NB4 (cell line): Measurements from ENCODE around the gene SGPP2.
"Not testable (repeated sequence)": the region's sequence is repeated elsewhere in the genome, so short reads cannot be mapped to it uniquely, and the experiment has no call there.

ENCODE experiments used
- DNase-seq: peaks from one replicate; pipeline ENCODE4 v3.0.0; 2010; ENCODE audit warnings: low read depth
- H3K4me3 ChIP-seq: one replicate; pipeline ENCODE4 v1.5.1; 2011; ENCODE audit warnings: mild to moderate bottlenecking, low read depth, low read length, moderate library complexity
- CTCF ChIP-seq: IDR thresholded peaks from one replicate; pipeline ENCODE4 v1.5.1; 2012; ENCODE audit warnings: low read depth, low read length
- MAX ChIP-seq: IDR thresholded peaks from 2 replicates; pipeline ENCODE4 v1.6.1; 2011; ENCODE audit warnings: low read depth, low read length
- MYC ChIP-seq: IDR thresholded peaks from 2 replicates; pipeline ENCODE4 v1.6.1; 2011; ENCODE audit warnings: low read depth, low read length
- POLR2A ChIP-seq: IDR thresholded peaks from 2 replicates; pipeline ENCODE4 v1.6.1; 2011; ENCODE audit warnings: mild to moderate bottlenecking; ENCODE audit not compliant: insufficient read length; ENCODE audit errors: extremely low read depth

The SGPP2 gene

GRCh38 chr2:222576171-222577081, 152.1 kb downstream of the SGPP2 start:
- no peak overlapping the region for H3K4me3 ChIP-seq
- TF ChIP-seq POLR2A (no peak), MAX (no peak), MYC (no peak), CTCF (no peak)
- no peak for DNase-seq

GRCh38 chr2:222577341-222577740, 153.0 kb downstream of the SGPP2 start:
- TF ChIP-seq CTCF (no peak), MYC (no peak), MAX (no peak), POLR2A (no peak)
- no peak for DNase-seq
- no peak overlapping the region for H3K4me3 ChIP-seq

GRCh38 chr2:222582928-222583327, 158.6 kb downstream of the SGPP2 start:
- no peak overlapping the region for H3K4me3 ChIP-seq
- DNase-seq: peak; percentile 38
- TF ChIP-seq MAX (no peak), CTCF (peak; percentile 13)

- not testable (repeated sequence) for DNase-seq, H3K4me3 ChIP-seq
Observed at GRCh38 chr2:222584589-222584988, 160.2 kb downstream of the SGPP2 start.

- H3K4me3 ChIP-seq: no peak overlapping the region
- no peak for DNase-seq
- TF ChIP-seq MAX: no peak
- TF ChIP-seq MYC: no peak
- no peak for TF ChIP-seq POLR2A
- TF ChIP-seq CTCF: no peak
Observed at GRCh38 chr2:222591661-222592060, 167.3 kb downstream of the SGPP2 start.

- DNase-seq: no peak
- no peak overlapping the region for H3K4me3 ChIP-seq
- TF ChIP-seq POLR2A: no peak
- no peak for TF ChIP-seq CTCF
- TF ChIP-seq MAX: no peak
- TF ChIP-seq MYC: no peak
Observed at GRCh38 chr2:222592176-222592575, 167.8 kb downstream of the SGPP2 start.
